Chondrocyte (in vitro differentiated cells): ENCODE measurements around the gene BMP6. TPM values are rescaled to one million over a fixed set of nuclear protein-coding genes. Genes with fewer than 3 reads are reported as not detected.
A peak's percentile ranks its signal among the peaks of the same experiment; 100 is the strongest.

ENCODE experiments used
- DNase-seq: peaks from one replicate; pipeline ENCODE4 v3.0.0; 2021; ENCODE audit warnings: mixed read lengths, low spot score
- H3K27ac Mint-ChIP-seq: one replicate; pipeline ENCODE4 v1.8.0; 2021; ENCODE audit warnings: mild to moderate bottlenecking, moderate library complexity, mixed read lengths; ENCODE audit not compliant: unreplicated experiment
- H3K27me3 Mint-ChIP-seq: 2 replicates; pipeline ENCODE4 v1.8.0; 2021; ENCODE audit warnings: low read depth, mixed read lengths
- H3K36me3 Mint-ChIP-seq: 2 replicates; pipeline ENCODE4 v1.8.0; 2021; ENCODE audit warnings: low read depth, mixed read lengths
- H3K4me1 Mint-ChIP-seq: 2 replicates; pipeline ENCODE4 v1.8.0; 2021; ENCODE audit warnings: low read depth, mild to moderate bottlenecking, mixed read lengths
- H3K4me3 Mint-ChIP-seq: one replicate; pipeline ENCODE4 v1.8.0; 2021; ENCODE audit warnings: mild to moderate bottlenecking, moderate library complexity, mixed read lengths; ENCODE audit not compliant: unreplicated experiment
- H3K9me3 Mint-ChIP-seq: 2 replicates; pipeline ENCODE4 v1.8.0; 2021; ENCODE audit warnings: low read depth, mixed read lengths
- total RNA-seq: library from RNA; stranded (reverse); gene quantifications from 3 replicates; pipeline ENCODE4 v1.2.1, GENCODE V29; 2021
- TF ChIP-seq, protein P1 (sequence below): fragments of 200-600 bp; sonication (generic); IDR thresholded peaks from 2 replicates; pipeline ENCODE4 v1.5.0; 2021; ENCODE audit warnings: antibody characterized with exemption, mild to moderate bottlenecking, moderate library complexity

BMP6 gene
- total RNA-seq, 1 donor from 2014 or later: 0.50 TPM

- H3K36me3 Mint-ChIP-seq: no peaks in the 10 kb centered on the region
- H3K4me1 Mint-ChIP-seq: peaks cover 29% of the 10 kb centered on the region
- peak overlapping the region; percentile 65 for H3K4me3 Mint-ChIP-seq
- no peaks in the 10 kb centered on the region for H3K9me3 Mint-ChIP-seq
- DNase-seq: no peak
- TF ChIP-seq, protein P1, sequence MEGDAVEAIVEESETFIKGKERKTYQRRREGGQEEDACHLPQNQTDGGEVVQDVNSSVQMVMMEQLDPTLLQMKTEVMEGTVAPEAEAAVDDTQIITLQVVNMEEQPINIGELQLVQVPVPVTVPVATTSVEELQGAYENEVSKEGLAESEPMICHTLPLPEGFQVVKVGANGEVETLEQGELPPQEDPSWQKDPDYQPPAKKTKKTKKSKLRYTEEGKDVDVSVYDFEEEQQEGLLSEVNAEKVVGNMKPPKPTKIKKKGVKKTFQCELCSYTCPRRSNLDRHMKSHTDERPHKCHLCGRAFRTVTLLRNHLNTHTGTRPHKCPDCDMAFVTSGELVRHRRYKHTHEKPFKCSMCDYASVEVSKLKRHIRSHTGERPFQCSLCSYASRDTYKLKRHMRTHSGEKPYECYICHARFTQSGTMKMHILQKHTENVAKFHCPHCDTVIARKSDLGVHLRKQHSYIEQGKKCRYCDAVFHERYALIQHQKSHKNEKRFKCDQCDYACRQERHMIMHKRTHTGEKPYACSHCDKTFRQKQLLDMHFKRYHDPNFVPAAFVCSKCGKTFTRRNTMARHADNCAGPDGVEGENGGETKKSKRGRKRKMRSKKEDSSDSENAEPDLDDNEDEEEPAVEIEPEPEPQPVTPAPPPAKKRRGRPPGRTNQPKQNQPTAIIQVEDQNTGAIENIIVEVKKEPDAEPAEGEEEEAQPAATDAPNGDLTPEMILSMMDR: no peak
- H3K27ac Mint-ChIP-seq: no peak overlapping the region
- peaks cover 51% of the 10 kb centered on the region for H3K27me3 Mint-ChIP-seq
Measured at GRCh38 chr6:7728855-7729590, 3.1 kb downstream of the BMP6 start.

DNA sequence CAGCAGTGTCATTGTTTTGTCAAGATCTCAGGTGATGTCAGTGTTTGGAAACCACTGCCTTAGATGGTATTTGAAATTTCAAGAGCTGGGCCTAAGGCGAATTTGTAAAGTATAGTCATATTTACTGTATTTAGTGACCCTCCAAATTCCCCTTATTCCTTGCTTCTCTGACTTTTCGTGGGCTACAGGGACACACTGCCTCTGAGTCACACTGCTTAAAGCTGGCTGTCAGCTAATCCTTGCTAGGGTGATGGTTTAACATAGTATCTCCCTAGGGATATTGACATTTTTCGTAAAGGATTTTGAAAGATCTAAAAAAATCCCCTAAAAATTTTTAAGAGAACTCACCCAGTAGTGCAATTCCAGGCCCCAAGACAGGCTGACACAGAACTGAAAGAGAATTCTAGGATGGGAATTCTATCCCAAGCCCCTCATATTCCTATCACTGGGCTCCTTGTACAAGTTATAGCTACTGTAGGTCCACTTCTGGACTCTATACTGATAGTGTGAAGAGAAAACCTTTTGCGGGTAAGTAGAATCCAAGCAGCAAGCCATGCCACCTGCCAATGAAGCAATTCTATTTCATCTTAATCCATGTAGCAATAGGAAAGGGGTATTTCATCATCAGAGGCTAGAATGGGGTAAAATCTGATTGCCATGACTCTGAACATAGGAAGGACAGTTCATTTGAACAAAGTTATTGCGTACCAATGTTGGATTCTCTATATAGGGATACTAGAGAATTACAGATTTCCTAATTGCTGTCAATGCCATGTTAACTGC is 4.3 kb downstream of the BMP6 start:
- Mint-ChIP-seq H3K9me3 (no peaks in the 10 kb centered on the region), H3K4me1 (peaks cover 29% of the 10 kb centered on the region), H3K36me3 (no peaks in the 10 kb centered on the region), H3K4me3 (no peak overlapping the region), H3K27ac (no peak overlapping the region), H3K27me3 (peaks cover 54% of the 10 kb centered on the region)
- DNase-seq: no peak
- TF ChIP-seq, protein P1: no peak

GRCh38 chr6:7730784-7731227 is 4.9 kb downstream of the BMP6 start:
- Mint-ChIP-seq H3K4me1 (peaks cover 24% of the 10 kb centered on the region), H3K27me3 (peaks cover 52% of the 10 kb centered on the region), H3K9me3 (no peaks in the 10 kb centered on the region), H3K4me3 (no peak overlapping the region), H3K27ac (no peak overlapping the region), H3K36me3 (no peaks in the 10 kb centered on the region)
- TF ChIP-seq, protein P1: no peak
- DNase-seq: no peak

GRCh38 chr6:7731294-7731693 is 5.4 kb downstream of the BMP6 start:
- peaks cover 20% of the 10 kb centered on the region for H3K4me1 Mint-ChIP-seq
- H3K27ac Mint-ChIP-seq: no peak overlapping the region
- peaks cover 52% of the 10 kb centered on the region for H3K27me3 Mint-ChIP-seq
- no peaks in the 10 kb centered on the region for H3K36me3 Mint-ChIP-seq
- no peaks in the 10 kb centered on the region for H3K9me3 Mint-ChIP-seq
- TF ChIP-seq, protein P1: no peak
- no peak overlapping the region for H3K4me3 Mint-ChIP-seq
- no peak for DNase-seq

DNA sequence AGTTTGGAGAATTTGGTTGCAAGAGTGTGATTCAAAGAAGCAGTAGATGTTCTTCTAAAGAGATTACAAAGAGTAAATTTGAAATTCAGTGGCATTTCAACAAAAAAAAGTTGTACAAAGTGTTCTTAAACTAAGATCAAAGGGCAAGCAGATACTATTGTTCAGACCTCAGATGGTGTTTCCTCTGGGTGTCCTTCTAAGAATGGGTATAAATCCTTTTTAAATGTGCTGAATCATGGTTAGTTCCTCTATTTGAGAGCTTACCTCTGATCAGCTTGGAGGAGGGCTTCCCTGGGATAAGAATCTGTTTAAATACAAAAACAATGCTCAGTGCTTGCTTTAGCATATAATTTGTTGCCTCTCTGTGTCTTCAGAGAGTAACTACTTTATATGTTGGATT is 6.3 kb downstream of the BMP6 start:
- DNase-seq: no peak
- Mint-ChIP-seq H3K27ac (no peak overlapping the region), H3K9me3 (no peaks in the 10 kb centered on the region), H3K36me3 (no peaks in the 10 kb centered on the region), H3K4me1 (peaks cover 20% of the 10 kb centered on the region), H3K27me3 (peaks cover 51% of the 10 kb centered on the region), H3K4me3 (no peak overlapping the region)
- TF ChIP-seq, protein P1: no peak
